Nephron progenitor cell (in vitro differentiated cells): Measurements from ENCODE around the gene TEX29.

Experiments
- DNase-seq: peaks from one replicate; pipeline ENCODE4 v3.0.0; 2021
- H3K27ac Mint-ChIP-seq: 2 replicates; pipeline ENCODE4 v1.8.0; 2021; ENCODE audit warnings: mild to moderate bottlenecking, moderate library complexity, mixed read lengths
- H3K27me3 Mint-ChIP-seq: 2 replicates; pipeline ENCODE4 v1.8.0; 2021; ENCODE audit warnings: mild to moderate bottlenecking, low read depth, mixed read lengths; ENCODE audit not compliant: poor library complexity
- H3K36me3 Mint-ChIP-seq: 2 replicates; pipeline ENCODE4 v1.8.0; 2021; ENCODE audit warnings: low read depth, mixed read lengths
- H3K4me1 Mint-ChIP-seq: 2 replicates; pipeline ENCODE4 v1.8.0; 2021; ENCODE audit warnings: mixed read lengths
- H3K4me3 Mint-ChIP-seq: 2 replicates; pipeline ENCODE4 v1.8.0; 2021; ENCODE audit warnings: mild to moderate bottlenecking, moderate library complexity, mixed read lengths
- H3K9me3 Mint-ChIP-seq: 2 replicates; pipeline ENCODE4 v1.8.0; 2021; ENCODE audit warnings: mild to moderate bottlenecking, moderate library complexity, mixed read lengths
- CTCF ChIP-seq: fragments of 200-600 bp; sonication (generic); IDR thresholded peaks from 2 replicates; pipeline ENCODE4 v1.5.0; 2021; ENCODE audit warnings: antibody characterized with exemption

Gene TEX29

GRCh38 chr13:111324736-111325135 lies 4.3 kb downstream of the TEX29 start:
- DNase-seq, result no peak
- H3K27ac Mint-ChIP-seq, result peak overlapping the region; percentile 36
- peaks cover 30% of the 10 kb centered on the region for H3K4me1 Mint-ChIP-seq
- no peaks in the 10 kb centered on the region for H3K36me3 Mint-ChIP-seq
- H3K27me3 Mint-ChIP-seq, result no peaks in the 10 kb centered on the region
- no peaks in the 10 kb centered on the region for H3K9me3 Mint-ChIP-seq
- no peak overlapping the region for H3K4me3 Mint-ChIP-seq
- TF ChIP-seq CTCF, result no peak

- H3K27me3 Mint-ChIP-seq, result no peaks in the 10 kb centered on the region
- DNase-seq, result no peak
- H3K36me3 Mint-ChIP-seq, result no peaks in the 10 kb centered on the region
- no peak overlapping the region for H3K4me3 Mint-ChIP-seq
- no peak for TF ChIP-seq CTCF
- no peaks in the 10 kb centered on the region for H3K9me3 Mint-ChIP-seq
- H3K27ac Mint-ChIP-seq, result no peak overlapping the region
- H3K4me1 Mint-ChIP-seq, result peaks cover 30% of the 10 kb centered on the region
These were observed 4.9 kb downstream of the TEX29 start for GRCh38 chr13:111325146-111325890.

GRCh38 chr13:111325941-111326620 lies 5.6 kb downstream of the TEX29 start:
- no peaks in the 10 kb centered on the region for H3K27me3 Mint-ChIP-seq
- H3K27ac Mint-ChIP-seq, result no peak overlapping the region
- H3K4me1 Mint-ChIP-seq, result peaks cover 30% of the 10 kb centered on the region
- H3K9me3 Mint-ChIP-seq, result no peaks in the 10 kb centered on the region
- no peaks in the 10 kb centered on the region for H3K36me3 Mint-ChIP-seq
- H3K4me3 Mint-ChIP-seq, result no peak overlapping the region
- DNase-seq, result no peak
- no peak for TF ChIP-seq CTCF

GRCh38 chr13:111326621-111326965 lies 6.2 kb downstream of the TEX29 start:
- DNase-seq, result no peak
- H3K4me1 Mint-ChIP-seq, result peaks cover 26% of the 10 kb centered on the region
- no peaks in the 10 kb centered on the region for H3K36me3 Mint-ChIP-seq
- no peak overlapping the region for H3K4me3 Mint-ChIP-seq
- H3K27ac Mint-ChIP-seq, result no peak overlapping the region
- no peaks in the 10 kb centered on the region for H3K27me3 Mint-ChIP-seq
- TF ChIP-seq CTCF, result no peak
- H3K9me3 Mint-ChIP-seq, result peaks cover under 1% of the 10 kb centered on the region

- H3K27me3 Mint-ChIP-seq, result no peaks in the 10 kb centered on the region
- H3K4me3 Mint-ChIP-seq, result no peak overlapping the region
- H3K4me1 Mint-ChIP-seq, result peaks cover 26% of the 10 kb centered on the region
- no peak for DNase-seq
- no peak for TF ChIP-seq CTCF
- no peak overlapping the region for H3K27ac Mint-ChIP-seq
- H3K36me3 Mint-ChIP-seq, result no peaks in the 10 kb centered on the region
- H3K9me3 Mint-ChIP-seq, result peaks cover 4% of the 10 kb centered on the region
These were observed 6.7 kb downstream of the TEX29 start for GRCh38 chr13:111326981-111327642.
